PFSK-1 (cell line): ENCODE results near the gene KLHDC3.
A peak's percentile ranks its signal among the peaks of the same experiment; 100 is the strongest.

ENCODE experiments used
- FOXP2 ChIP-seq: optimal IDR thresholded peaks from 2 replicates; pipeline ENCODE3; 2011; ENCODE audit warnings: borderline replicate concordance, control low read depth, inconsistent platforms; ENCODE audit not compliant: insufficient read depth; ENCODE audit errors: extremely low read length, extremely low read depth
- POLR2AphosphoS5 ChIP-seq: IDR thresholded peaks from 2 replicates; pipeline ENCODE4 v1.6.1; 2012; ENCODE audit warnings: low read depth, mild to moderate bottlenecking, control low read depth, low read length, moderate library complexity
- REST ChIP-seq, 2 experiments: IDR thresholded peaks; 2 replicates each; pipeline versions ENCODE4 v1.6.1 to v1.8.0; 2011 to 2012; ENCODE audit warnings: low read depth in 2 of 2, low read length in 2 of 2, control low read depth in 1 of 2, inconsistent platforms in 1 of 2, mild to moderate bottlenecking in 1 of 2, moderate library complexity in 1 of 2; ENCODE audit not compliant: insufficient read depth in 1 of 2
- SIN3A ChIP-seq: IDR thresholded peaks from 2 replicates; pipeline ENCODE4 v1.6.1; 2012; ENCODE audit warnings: mild to moderate bottlenecking, low read length, moderate library complexity, borderline replicate concordance; ENCODE audit not compliant: insufficient read depth
- TAF1 ChIP-seq: IDR thresholded peaks from 2 replicates; pipeline ENCODE4 v1.6.1; 2012; ENCODE audit warnings: low read length, control low read depth, borderline replicate concordance; ENCODE audit not compliant: insufficient read depth

The KLHDC3 gene

GRCh38 chr6:43052842-43053544 is 38.9 kb downstream of the KLHDC3 start:
- TF ChIP-seq SIN3A (no peak), FOXP2 (no peak), REST (IDR thresholded peaks at IDR 0.05; ENCODE audit: insufficient read depth in 1 of 2, low read depth in 2 of 2, low read length in 2 of 2) (no peak), POLR2AphosphoS5 (no peak; the same call in 1 of the 2 replicates), TAF1 (no peak)

GRCh38 chr6:43053545-43054205 is 39.6 kb downstream of the KLHDC3 start, which contains the start of gene CUL7:
TSS of gene CUL7 (minus strand) at chr6:43053851. CDS start at chr6:43052788, 1,063 bp downstream.
- TF ChIP-seq TAF1 (peak; percentile 76), FOXP2 (no peak), SIN3A (no peak), POLR2AphosphoS5 (peak; percentile 99), REST (IDR thresholded peaks at IDR 0.05; ENCODE audit: insufficient read depth in 1 of 2, low read depth in 2 of 2, low read length in 2 of 2) (no peak)

GRCh38 chr6:43054206-43054943 is 40.3 kb downstream of the KLHDC3 start:
- TF ChIP-seq SIN3A (no peak), TAF1 (no peak), FOXP2 (no peak), POLR2AphosphoS5 (no peak), REST (IDR thresholded peaks at IDR 0.05; ENCODE audit: insufficient read depth in 1 of 2, low read depth in 2 of 2, low read length in 2 of 2) (no peak)

GRCh38 chr6:43055966-43056365 is 41.9 kb downstream of the KLHDC3 start:
- TF ChIP-seq SIN3A (no peak), REST (IDR thresholded peaks at IDR 0.05; ENCODE audit: insufficient read depth in 1 of 2, low read depth in 2 of 2, low read length in 2 of 2) (no peak), TAF1 (no peak), POLR2AphosphoS5 (no peak), FOXP2 (no peak)
